Keratinocyte (primary cell): ENCODE measurements around the gene ETV7. TPM values are rescaled to one million over a fixed set of nuclear protein-coding genes. Genes with fewer than 3 reads are reported as not detected.
"Not testable (repeated sequence)": the region's sequence is repeated elsewhere in the genome, so short reads cannot be mapped to it uniquely, and the experiment has no call there.

Experiments
- DNase-seq: peaks from one replicate; pipeline ENCODE4 v3.0.0-alpha.2; 2011; ENCODE audit warnings: low read depth, missing footprints, low spot score
- FAIRE-seq: peaks from 2 replicates; lab custom pipeline; 2011; peaks lifted over from hg19 to GRCh38; lab: Jason Lieb, UNC
- H2AFZ ChIP-seq: 2 replicates; pipeline ENCODE4 v1.6.0; 2012; ENCODE audit warnings: low read length, control low read depth, inconsistent platforms; ENCODE audit not compliant: control insufficient read depth
- H3K27ac ChIP-seq: 2 replicates; pipeline ENCODE4 v1.5.1; 2011; ENCODE audit warnings: low read length; ENCODE audit not compliant: control insufficient read depth, insufficient read depth
- H3K27me3 ChIP-seq: 3 replicates; pipeline ENCODE4 v1.6.0; 2011; ENCODE audit warnings: low read length; ENCODE audit not compliant: control insufficient read depth, insufficient read depth; ENCODE audit errors: extremely low read depth
- H3K36me3 ChIP-seq, 2 experiments: 2 replicates in 1 of 2; 3 replicates in 1 of 2; pipeline ENCODE4 v1.5.1; 2011; ENCODE audit warnings: low read length in 2 of 2, mild to moderate bottlenecking in 1 of 2; ENCODE audit not compliant: control insufficient read depth in 2 of 2, insufficient read depth in 2 of 2; ENCODE audit errors: extremely low read depth in 1 of 2
- H3K4me1 ChIP-seq: 3 replicates; pipeline ENCODE4 v1.5.1; 2011; ENCODE audit warnings: low read length; ENCODE audit not compliant: control insufficient read depth, insufficient read depth; ENCODE audit errors: extremely low read depth
- H3K4me2 ChIP-seq: 3 replicates; pipeline ENCODE4 v1.6.0; 2011; ENCODE audit warnings: low read depth, low read length; ENCODE audit not compliant: control insufficient read depth, insufficient read depth; ENCODE audit errors: extremely low read depth
- H3K4me3 ChIP-seq, 3 experiments: fragments of 200-600 bp in 1 of 3; sonication (generic) in 1 of 3; 2 replicates in 2 of 3; 3 replicates in 1 of 3; pipeline ENCODE4 v1.5.1; 2011 to 2016; ENCODE audit warnings: low read length in 3 of 3, mild to moderate bottlenecking in 3 of 3, control low read depth in 2 of 3, inconsistent platforms in 1 of 3, low read depth in 1 of 3, mixed read lengths in 1 of 3, mixed run types in 1 of 3, moderate library complexity in 1 of 3; ENCODE audit not compliant: control insufficient read depth in 2 of 3, insufficient read depth in 2 of 3; ENCODE audit errors: extremely low read depth in 1 of 3
- H3K79me2 ChIP-seq: 2 replicates; pipeline ENCODE4 v1.6.0; 2012; ENCODE audit warnings: low read length; ENCODE audit not compliant: control insufficient read depth, insufficient read depth
- H3K9ac ChIP-seq: 3 replicates; pipeline ENCODE4 v1.6.0; 2011; ENCODE audit warnings: low read length; ENCODE audit not compliant: control insufficient read depth, insufficient read depth; ENCODE audit errors: extremely low read depth
- H3K9me1 ChIP-seq: 3 replicates; pipeline ENCODE4 v1.6.0; 2011; ENCODE audit warnings: low read length; ENCODE audit not compliant: control insufficient read depth, insufficient read depth; ENCODE audit errors: extremely low read depth
- H3K9me3 ChIP-seq: 2 replicates; pipeline ENCODE4 v1.5.1; 2012; ENCODE audit warnings: low read depth, low read length; ENCODE audit not compliant: control insufficient read depth
- H4K20me1 ChIP-seq: 3 replicates; pipeline ENCODE4 v1.6.0; 2011; ENCODE audit warnings: low read length; ENCODE audit not compliant: control insufficient read depth, insufficient read depth; ENCODE audit errors: extremely low read depth
- CTCF ChIP-seq, 3 experiments: IDR thresholded peaks in 1 of 3; conservative IDR thresholded peaks in 1 of 3; optimal IDR thresholded peaks in 1 of 3; 2 replicates in 2 of 3; 3 replicates in 1 of 3; pipeline versions ENCODE3 to v1.5.1; 2011; ENCODE audit warnings: low read length in 3 of 3, mild to moderate bottlenecking in 3 of 3, moderate library complexity in 2 of 3, control low read depth in 1 of 3, inconsistent platforms in 1 of 3; ENCODE audit not compliant: insufficient read depth in 2 of 3; ENCODE audit errors: extremely low read depth in 1 of 3
- EZH2 ChIP-seq: IDR thresholded peaks from one replicate; pipeline ENCODE4 v1.6.1; 2012; ENCODE audit warnings: inconsistent platforms, mild to moderate bottlenecking, low read length, moderate library complexity
- dilution Hi-C: fragments of 300-500 bp; cut with MboI; formaldehyde crosslinking; loops from one replicate; pipeline ENCODE4 v1.7.0; 2020; ENCODE audit warnings: low sequenced_read_pairs; ENCODE audit not compliant: extremely low pct_ligation_motif_present
- polyA plus RNA-seq, 5 experiments: library from polyadenylated mRNA; depleted of rRNA in 3 of 5; stranded (reverse) in 3 of 5; stranded (forward) in 1 of 5; unstranded in 1 of 5; fragments of >200 nt; gene quantifications; 1 replicate in 1 of 5; 2 replicates in 3 of 5; 3 replicates in 1 of 5; pipeline versions ENCODE4 v1.2.1 to v1.2.3, GENCODE V29; 2011 to 2012; ENCODE audit warnings: missing spikeins in 2 of 5, low read depth in 1 of 5, low replicate concordance in 1 of 5

The ETV7 gene
- polyA plus RNA-seq, 1 donor (not counting 4 experiments of a cell fraction or from before 2014, with no cell fraction given) = 0.22 TPM

- DNase-seq = no peak
- Histone ChIP-seq H3K4me2 (no peak overlapping the region), H3K27me3 (peaks cover 23% of the 10 kb centered on the region), H3K36me3 (no peaks in the 10 kb centered on the region), H2AFZ (no peak overlapping the region), H3K4me1 (peaks cover 5% of the 10 kb centered on the region), H3K9ac (no peak overlapping the region), H3K79me2 (no peaks in the 10 kb centered on the region), H3K27ac (no peak overlapping the region), H3K9me3 (no peaks in the 10 kb centered on the region), H3K9me1 (no peaks in the 10 kb centered on the region), H3K4me3 (no peak overlapping the region), H4K20me1 (no peaks in the 10 kb centered on the region)
- no peak for FAIRE-seq
- dilution Hi-C loops = no loop called here
- no peak for TF ChIP-seq CTCF (optimal IDR thresholded peaks at IDR 0.05 in 1 of 3, IDR thresholded peaks at IDR 0.05 in 1 of 3, conservative IDR thresholded peaks at IDR 0.05 in 1 of 3; ENCODE audit: extremely low read depth in 1 of 3, insufficient read depth in 2 of 3, low read length in 3 of 3)
- TF ChIP-seq EZH2 = no peak
Measured at GRCh38 chr6:36340306-36340617, 47.2 kb downstream of the ETV7 start.

- H3K4me2 ChIP-seq = no peak overlapping the region
- no peak overlapping the region for H3K9ac ChIP-seq
- H3K4me3 ChIP-seq = no peak overlapping the region
- no peak for FAIRE-seq
- dilution Hi-C loops = no loop called here
- no peaks in the 10 kb centered on the region for H3K9me1 ChIP-seq
- H3K79me2 ChIP-seq = no peaks in the 10 kb centered on the region
- H2AFZ ChIP-seq = no peak overlapping the region
- TF ChIP-seq CTCF (optimal IDR thresholded peaks at IDR 0.05 in 1 of 3, IDR thresholded peaks at IDR 0.05 in 1 of 3, conservative IDR thresholded peaks at IDR 0.05 in 1 of 3; ENCODE audit: extremely low read depth in 1 of 3, insufficient read depth in 2 of 3, low read length in 3 of 3) = no peak
- no peak for TF ChIP-seq EZH2
- H3K27me3 ChIP-seq = peaks cover 26% of the 10 kb centered on the region
- no peak for DNase-seq
- H3K4me1 ChIP-seq = peaks cover 5% of the 10 kb centered on the region
- H4K20me1 ChIP-seq = no peaks in the 10 kb centered on the region
- H3K27ac ChIP-seq = no peak overlapping the region
- no peaks in the 10 kb centered on the region for H3K9me3 ChIP-seq
- H3K36me3 ChIP-seq = no peaks in the 10 kb centered on the region
Measured at GRCh38 chr6:36339146-36339545, 48.3 kb downstream of the ETV7 start.

- H3K4me3 ChIP-seq, H3K79me2 ChIP-seq, H3K4me2 ChIP-seq, FAIRE-seq, H3K27ac ChIP-seq, H3K36me3 ChIP-seq, DNase-seq, H2AFZ ChIP-seq, H3K9ac ChIP-seq, H4K20me1 ChIP-seq, dilution Hi-C loops, H3K9me3 ChIP-seq, H3K9me1 ChIP-seq, H3K4me1 ChIP-seq: not testable (repeated sequence)
- H3K27me3 ChIP-seq = peaks cover 33% of the 10 kb centered on the region
Measured at GRCh38 chr6:36338223-36338622, 49.2 kb downstream of the ETV7 start.
